H1 (cell line): Measurements from ENCODE around the gene RSF1.

ENCODE experiments used
- CEBPB ChIP-seq: IDR thresholded peaks from 2 replicates; pipeline ENCODE4 v1.6.1; 2012; ENCODE audit warnings: low read depth, low read length
- CTCF ChIP-seq, 3 experiments: IDR thresholded peaks; 1 replicate in 2 of 3; 2 replicates in 1 of 3; pipeline versions ENCODE4 v1.5.1 to v1.6.1; 2011; ENCODE audit warnings: low read length in 3 of 3, mild to moderate bottlenecking in 3 of 3, inconsistent platforms in 2 of 3, low read depth in 1 of 3, moderate library complexity in 1 of 3; ENCODE audit not compliant: insufficient read depth in 1 of 3; ENCODE audit errors: control extremely low read depth in 1 of 3
- EP300 ChIP-seq, 2 experiments: IDR thresholded peaks; 1 replicate in 1 of 2; 2 replicates in 1 of 2; pipeline ENCODE4 v1.6.1; 2011 to 2012; ENCODE audit warnings: low read depth in 2 of 2, low read length in 2 of 2, mild to moderate bottlenecking in 2 of 2, borderline replicate concordance in 1 of 2, inconsistent platforms in 1 of 2, moderate library complexity in 1 of 2
- EZH2 ChIP-seq: fragments of 200-600 bp; sonication (generic); IDR thresholded peaks from 2 replicates; pipeline ENCODE4 v1.7.1; 2012; ENCODE audit warnings: low read depth, mild to moderate bottlenecking, moderate library complexity, low read length, inconsistent platforms; ENCODE audit not compliant: severe bottlenecking
- FOSL1 ChIP-seq: IDR thresholded peaks from 2 replicates; pipeline ENCODE4 v1.6.1; 2011; ENCODE audit warnings: mild to moderate bottlenecking, low read depth, low read length, moderate library complexity; ENCODE audit not compliant: insufficient read depth
- MAFK ChIP-seq: IDR thresholded peaks from 2 replicates; pipeline ENCODE4 v1.6.1; 2012; ENCODE audit warnings: low read depth, mild to moderate bottlenecking, improper control_type of control experiment, low read length
- MAX ChIP-seq: IDR thresholded peaks from 2 replicates; pipeline ENCODE4 v1.6.1; 2012; ENCODE audit warnings: inconsistent platforms
- POLR2A ChIP-seq, 2 experiments: IDR thresholded peaks; 1 replicate in 1 of 2; 2 replicates in 1 of 2; pipeline ENCODE4 v1.6.1; 2011; ENCODE audit warnings: low read depth in 2 of 2, low read length in 2 of 2, mild to moderate bottlenecking in 2 of 2; ENCODE audit errors: control extremely low read depth in 1 of 2
- RAD21 ChIP-seq, 2 experiments: IDR thresholded peaks in 1 of 2; conservative IDR thresholded peaks in 1 of 2; 2 replicates each; pipeline ENCODE4 v1.6.1; 2011; ENCODE audit warnings: low read depth in 2 of 2, low read length in 2 of 2, improper control_type of control experiment in 1 of 2, inconsistent platforms in 1 of 2, mild to moderate bottlenecking in 1 of 2, moderate library complexity in 1 of 2
- RXRA ChIP-seq: IDR thresholded peaks from 2 replicates; pipeline ENCODE4 v1.6.1; 2011; ENCODE audit warnings: low read depth, mild to moderate bottlenecking, low read length, moderate library complexity; ENCODE audit not compliant: insufficient read depth
- SP1 ChIP-seq: IDR thresholded peaks from 2 replicates; pipeline ENCODE4 v1.6.1; 2011; ENCODE audit warnings: low read depth, low read length
- SUZ12 ChIP-seq: fragments of 200-600 bp; sonication (generic); IDR thresholded peaks from 2 replicates; pipeline ENCODE4 v1.6.1; 2012; ENCODE audit warnings: mild to moderate bottlenecking, inconsistent platforms, low read length, moderate library complexity, mixed read lengths
- USF2 ChIP-seq: IDR thresholded peaks from 2 replicates; pipeline ENCODE4 v1.6.1; 2011; ENCODE audit warnings: low read length, improper control_type of control experiment

- TF ChIP-seq SP1 (no peak), POLR2A (IDR thresholded peaks at IDR 0.05; ENCODE audit: control extremely low read depth in 1 of 2, low read depth in 2 of 2, low read length in 2 of 2) (no peak), CTCF (IDR thresholded peaks at IDR 0.05; ENCODE audit: control extremely low read depth in 1 of 3, insufficient read depth in 1 of 3, low read depth in 1 of 3, low read length in 3 of 3) (no peak), SUZ12 (no peak), FOSL1 (no peak), RAD21 (IDR thresholded peaks at IDR 0.05 in 1 of 2, conservative IDR thresholded peaks at IDR 0.05 in 1 of 2; ENCODE audit: low read depth in 2 of 2, low read length in 2 of 2) (no peak), USF2 (no peak), MAFK (no peak), MAX (no peak), CEBPB (no peak), RXRA (no peak), EP300 (IDR thresholded peaks at IDR 0.05; ENCODE audit: borderline replicate concordance in 1 of 2, low read depth in 2 of 2, low read length in 2 of 2) (no peak), EZH2 (no peak)
Measured at GRCh38 chr11:77783025-77783424, 37.5 kb downstream of the RSF1 start.
